Stimulated activated CD8-positive, alpha-beta memory T cell treated with anti-CD3 and anti-CD28 coated beads, Interleukin-4, amount 100 ng/mL, for 4 hours (primary cell): ENCODE measurements around the gene RPLP2.

Source experiments
- DNase-seq, 2 donors: peaks; one replicate each; pipeline ENCODE4 v3.0.0-alpha.2; 2020; ENCODE audit warnings: low read depth in 2 of 2, low spot score in 1 of 2

Gene RPLP2

DNA sequence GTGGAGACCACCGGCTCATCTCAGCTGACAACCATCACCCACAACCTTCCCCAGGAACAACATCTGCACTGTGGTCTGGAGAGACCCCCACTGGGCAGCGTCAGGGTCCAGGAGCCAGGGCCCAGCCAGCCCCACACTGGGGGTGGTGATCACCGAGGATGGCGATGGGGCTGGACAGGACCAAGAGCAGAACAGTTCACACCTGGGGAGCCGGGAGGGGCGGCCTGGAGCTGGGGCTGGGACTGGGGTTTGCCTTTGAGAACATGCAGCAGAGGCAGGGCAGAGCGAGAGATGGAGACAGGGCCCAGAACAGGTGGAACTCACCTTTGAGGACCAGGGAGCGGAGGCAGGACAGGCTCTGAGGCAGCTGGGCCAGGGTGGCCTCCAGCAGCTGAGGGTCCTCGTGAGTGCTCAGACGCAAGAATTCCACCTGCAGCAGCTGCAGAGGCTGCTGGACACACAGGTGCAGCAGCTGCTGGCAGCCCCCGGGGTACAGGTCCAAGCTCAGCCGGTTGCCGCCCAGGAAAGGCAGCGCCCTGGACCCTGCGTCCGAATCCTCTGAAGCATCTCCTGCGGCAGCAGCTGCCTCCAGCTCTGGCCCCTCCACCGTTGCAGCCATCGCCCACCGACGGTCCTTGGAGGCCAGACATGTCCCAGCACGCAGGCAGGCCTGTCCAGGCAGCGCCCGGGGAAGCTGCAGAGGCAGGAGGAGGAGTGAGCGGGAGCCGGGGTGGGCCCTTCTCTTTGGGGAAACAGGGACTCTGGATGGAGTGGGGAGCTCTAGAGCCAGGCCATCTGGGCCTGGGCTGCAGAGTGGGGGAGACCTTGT lies 5.8 kb upstream of the RPLP2 start:
- no peak for DNase-seq

DNA sequence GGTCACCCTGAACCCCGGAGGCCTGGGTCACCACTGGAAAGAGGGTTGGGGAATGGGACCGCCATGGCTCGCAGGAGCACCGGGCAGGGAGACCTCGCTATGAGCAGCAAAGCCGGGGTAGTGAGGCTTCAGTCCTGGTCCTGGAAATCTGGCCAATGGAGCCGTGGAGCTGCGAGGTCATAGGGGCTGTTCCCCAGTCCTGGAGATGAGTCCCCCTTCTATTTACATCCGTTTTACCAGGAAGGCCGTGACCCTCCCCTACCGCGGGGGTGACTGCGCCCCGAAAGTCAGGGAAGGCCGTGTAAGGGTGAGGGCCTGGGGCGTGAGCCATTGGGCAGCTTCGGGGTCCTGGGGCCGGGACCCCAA lies 5.2 kb upstream of the RPLP2 start:
- DNase-seq, result no peak

DNA sequence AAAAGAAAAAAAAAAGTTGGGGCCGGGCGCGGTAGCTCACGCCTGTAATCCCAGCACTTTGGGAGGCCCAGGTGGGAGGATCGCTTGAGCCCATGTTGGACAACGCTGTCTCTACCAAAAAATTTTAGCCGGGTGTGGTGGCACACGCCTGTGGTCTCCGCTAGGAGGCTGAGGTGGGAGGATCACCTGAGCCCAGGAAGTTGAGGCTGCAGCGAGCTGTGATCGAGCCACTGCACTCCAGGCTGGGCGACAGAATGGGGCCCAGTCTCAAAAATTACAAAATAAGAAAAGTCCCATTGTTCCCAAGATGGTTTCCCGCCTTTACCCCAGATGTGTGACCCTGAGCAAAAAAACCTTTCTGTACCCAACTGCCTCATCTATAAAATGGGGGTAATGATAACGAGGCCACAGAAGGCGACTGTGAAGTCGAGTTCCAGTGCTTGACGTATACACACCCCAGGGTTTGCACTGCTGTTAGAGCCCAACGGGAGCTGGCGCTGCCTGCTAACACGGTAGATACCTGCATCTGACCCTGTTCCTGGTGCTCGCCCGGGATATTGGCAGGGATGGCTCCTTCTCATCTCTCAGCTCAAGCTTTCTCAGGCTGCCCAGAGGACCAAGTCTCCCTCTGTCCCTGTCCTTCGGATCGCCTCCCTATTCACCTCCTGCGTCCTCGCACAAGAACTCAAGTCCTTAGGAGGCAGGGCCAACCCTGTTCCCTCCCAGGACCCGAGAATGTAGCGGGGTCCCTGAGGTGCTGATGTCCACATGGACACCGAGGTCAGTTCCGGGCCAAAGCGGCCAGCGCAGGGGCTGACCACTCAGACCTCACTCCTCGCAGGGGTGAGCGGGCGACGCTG lies 1.1 kb upstream of the RPLP2 start:
- no peak for DNase-seq

DNA sequence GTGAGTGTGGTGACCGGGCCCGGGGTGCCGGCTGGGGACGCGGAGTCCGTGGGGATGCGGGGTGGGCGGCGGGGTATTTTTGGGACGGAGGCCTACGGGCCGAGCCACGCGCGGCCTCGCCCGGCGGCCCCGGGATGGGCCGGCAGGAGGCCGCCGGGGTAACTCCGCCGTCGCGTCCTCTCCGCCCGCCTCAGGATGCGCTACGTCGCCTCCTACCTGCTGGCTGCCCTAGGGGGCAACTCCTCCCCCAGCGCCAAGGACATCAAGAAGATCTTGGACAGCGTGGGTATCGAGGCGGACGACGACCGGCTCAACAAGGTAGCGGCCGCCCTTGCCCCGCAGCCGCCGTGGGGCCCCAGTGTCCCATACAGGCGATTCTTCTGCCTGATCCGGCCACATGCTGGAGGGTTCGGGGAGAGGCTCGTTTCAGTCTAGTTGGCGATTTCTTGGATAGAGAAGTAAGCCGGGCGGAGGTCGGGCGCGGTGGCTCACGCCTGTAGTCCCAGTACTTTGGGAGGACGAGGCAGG lies 337 bp downstream of the RPLP2 start:
- DNase-seq, result no peak

DNA sequence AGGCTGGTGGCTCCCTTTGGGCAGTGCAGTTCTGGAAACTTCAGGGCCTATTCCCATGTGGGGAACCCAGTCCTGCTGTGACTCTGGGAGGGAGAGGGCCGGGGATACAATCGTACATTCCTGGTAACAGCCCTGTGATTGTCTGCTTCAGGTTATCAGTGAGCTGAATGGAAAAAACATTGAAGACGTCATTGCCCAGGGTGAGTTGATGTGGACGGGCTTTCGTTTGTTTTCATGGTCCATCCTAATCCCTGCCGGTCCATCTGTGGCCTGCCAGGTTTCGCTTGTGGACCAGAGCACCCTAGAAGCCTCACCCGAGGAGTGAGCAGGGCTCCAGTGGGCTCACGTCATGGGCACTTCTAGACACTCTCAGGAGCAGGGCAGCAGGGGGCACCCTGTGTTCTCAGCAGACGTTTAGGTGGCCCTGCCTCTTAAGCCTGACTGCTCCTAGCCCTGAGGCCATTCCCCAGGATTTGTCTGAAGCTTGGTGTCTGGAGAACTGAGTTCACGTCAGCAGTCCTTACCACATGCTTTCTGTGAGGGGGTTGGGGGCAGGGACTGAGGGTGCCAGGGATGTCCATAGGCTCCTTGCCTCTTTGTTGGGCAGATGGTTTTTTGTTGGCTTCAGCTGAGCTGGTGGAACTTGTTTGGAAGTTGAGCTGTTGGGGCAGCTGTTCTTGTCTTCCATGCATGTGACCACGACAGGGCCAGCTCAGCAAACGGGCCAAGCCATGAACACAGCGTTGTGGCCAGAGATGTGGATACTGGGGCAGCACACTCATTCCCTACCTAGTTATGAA lies 1.9 kb downstream of the RPLP2 start:
- DNase-seq, result no peak

DNA sequence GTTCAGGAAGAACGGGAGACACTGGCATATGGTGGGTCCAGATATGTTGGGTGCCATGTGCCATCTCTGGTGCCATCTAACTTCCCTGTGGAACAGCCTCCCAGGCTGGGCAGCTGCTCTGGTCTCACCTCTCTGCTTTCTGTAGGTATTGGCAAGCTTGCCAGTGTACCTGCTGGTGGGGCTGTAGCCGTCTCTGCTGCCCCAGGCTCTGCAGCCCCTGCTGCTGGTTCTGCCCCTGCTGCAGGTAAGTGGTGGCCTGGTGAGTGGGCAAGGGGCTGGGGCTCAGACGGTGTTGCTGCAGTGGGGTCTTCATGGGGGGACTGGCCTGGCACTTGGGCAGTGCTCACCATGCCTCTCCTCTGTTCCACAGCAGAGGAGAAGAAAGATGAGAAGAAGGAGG lies 2.6 kb downstream of the RPLP2 start:
- no peak for DNase-seq

DNA sequence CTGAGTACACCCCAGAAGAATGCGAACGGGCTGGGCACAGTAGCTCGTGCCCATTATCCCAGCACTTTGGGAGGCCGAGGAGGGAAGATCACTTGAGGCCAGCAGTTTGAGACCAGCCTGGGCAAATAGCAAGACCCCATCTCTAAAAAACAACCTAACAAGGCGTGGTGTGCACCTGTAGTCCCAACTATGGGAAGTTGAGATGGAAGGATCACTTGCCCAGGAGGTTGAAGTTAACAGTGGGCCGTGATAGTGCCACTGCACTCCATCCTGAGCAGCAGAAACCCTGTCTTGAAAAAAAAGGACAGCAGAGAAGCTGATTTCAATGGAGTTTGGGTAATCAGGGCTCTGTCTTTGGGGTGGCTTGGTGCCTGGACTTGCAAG lies 3.3 kb downstream of the RPLP2 start:
- DNase-seq, result no peak

DNA sequence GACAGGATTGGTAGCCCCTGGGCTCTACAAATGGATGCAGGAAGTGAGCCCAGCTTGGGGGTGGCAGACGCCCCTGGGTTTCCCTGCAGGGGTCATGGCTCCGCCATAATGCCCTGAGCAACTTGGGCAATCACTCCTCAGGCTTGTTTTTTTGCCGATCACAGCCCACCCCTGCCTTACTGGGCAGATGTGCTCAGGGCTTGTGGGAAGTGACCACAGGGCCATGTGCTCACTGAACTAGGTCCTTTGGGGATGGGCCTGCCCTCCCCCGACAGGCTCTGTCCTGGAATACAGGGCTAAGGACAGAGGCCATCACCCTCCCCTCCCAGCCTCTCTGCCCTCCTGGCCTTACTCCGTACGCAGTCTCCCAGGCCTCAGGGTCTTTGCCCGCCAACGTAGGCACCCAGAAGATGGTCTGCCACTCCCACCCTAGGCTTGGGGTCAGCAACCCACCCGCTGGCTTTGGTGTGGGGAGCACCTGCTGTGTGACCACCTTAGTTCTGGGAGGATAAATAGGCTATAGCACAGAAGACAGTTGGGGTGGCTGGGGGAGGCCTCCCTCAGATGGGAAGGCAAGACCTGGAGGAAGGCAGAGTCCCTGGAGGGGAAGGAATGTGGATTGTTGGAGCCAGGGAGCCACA lies 3.8 kb downstream of the RPLP2 start:
- DNase-seq, result no peak

DNA sequence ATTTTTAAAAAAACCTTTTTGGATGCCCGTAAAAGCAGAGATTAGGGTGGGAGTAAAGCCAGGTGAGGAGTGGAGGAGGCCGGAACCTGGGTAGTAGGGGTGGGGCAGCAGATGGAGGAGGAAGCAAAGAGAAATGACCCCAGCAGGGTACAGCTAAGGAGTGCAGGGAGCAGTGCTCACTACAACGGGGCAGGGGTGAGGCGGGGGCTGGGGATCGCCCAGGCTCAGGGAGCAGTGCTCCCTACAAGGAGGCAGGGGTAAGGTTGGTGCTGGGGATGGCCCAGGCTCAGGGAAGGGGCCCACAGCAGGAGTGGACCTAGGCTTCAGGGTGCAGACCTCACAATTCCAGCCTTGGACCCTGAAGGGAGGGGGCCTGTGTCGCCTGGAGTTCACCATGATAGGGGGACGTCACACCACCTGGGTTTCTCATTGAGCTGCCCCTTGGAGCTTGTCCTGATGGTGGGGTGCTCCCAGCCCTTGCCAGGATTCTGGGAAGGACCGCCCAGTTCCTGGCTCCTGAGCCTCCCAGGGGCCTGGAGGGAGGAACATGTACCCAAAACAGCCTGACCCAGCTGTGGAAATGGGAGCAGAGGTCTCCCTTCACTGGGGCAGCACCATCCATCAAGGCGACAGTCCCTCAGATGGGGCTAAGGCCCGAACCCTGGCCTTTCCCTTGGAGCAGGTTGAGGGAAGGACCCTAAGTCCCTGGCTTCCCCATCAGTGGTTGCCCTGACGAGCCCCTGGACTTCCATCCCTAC lies 6.1 kb downstream of the RPLP2 start:
- DNase-seq, result no peak

DNA sequence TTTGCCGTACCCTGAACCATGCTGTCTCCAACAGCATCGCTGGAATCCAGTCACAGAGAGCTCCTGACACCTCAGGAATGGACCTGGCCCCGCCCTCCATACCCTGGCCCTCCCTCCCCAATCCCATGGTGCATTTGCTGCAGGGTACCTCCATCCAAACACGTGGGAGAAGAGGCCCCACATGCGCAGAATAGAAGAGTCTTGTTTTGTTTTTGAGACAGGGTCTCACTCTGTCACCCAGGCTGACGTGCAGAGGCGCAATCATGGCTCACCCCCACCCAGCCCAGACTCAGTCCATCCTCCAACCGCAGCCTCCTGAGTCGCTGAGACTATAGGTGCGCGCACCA lies 6.6 kb downstream of the RPLP2 start:
- DNase-seq, result no peak

DNA sequence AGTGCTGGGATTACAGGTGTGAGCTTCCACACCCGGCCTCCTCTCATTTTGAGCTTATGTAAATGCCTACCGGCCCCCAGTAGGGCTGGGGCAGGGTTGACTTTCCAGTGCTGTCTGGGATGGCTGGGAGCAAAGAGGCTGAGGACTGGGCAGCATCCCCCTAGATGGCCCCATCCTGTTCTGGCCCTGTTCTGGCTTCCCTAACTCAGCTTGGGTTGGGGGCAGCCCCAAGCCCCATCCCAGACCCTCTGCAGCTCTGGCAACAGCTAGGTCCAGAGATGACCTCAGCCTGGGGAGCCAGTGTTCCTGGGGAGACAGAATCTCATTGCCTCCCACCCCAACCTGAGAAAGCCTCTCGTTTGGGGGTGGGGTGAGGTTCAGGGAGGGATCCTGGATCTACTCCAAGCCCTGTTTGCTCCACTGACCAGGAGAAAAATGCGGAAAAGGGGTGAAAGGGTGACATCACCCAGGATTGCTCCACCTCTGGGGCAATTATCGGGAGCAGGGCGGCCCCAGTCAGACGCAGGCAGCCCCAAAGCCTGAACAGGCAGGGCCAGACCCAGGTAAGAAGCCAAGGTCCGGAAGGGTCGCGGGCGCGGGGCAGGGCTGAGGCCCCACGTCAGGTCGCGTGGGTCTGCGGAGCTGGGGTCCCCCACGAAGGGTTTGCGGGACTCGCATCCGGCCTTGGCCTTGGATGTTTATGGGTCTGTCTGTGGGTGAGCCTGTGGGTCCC lies 8.8 kb downstream of the RPLP2 start, which contains the start of gene PNPLA2:
PNPLA2 (plus strand) TSS at position 519 of the 733 bp plus-strand sequence. CDS start 805 bp downstream, outside the sequence.
- no peak for DNase-seq

DNA sequence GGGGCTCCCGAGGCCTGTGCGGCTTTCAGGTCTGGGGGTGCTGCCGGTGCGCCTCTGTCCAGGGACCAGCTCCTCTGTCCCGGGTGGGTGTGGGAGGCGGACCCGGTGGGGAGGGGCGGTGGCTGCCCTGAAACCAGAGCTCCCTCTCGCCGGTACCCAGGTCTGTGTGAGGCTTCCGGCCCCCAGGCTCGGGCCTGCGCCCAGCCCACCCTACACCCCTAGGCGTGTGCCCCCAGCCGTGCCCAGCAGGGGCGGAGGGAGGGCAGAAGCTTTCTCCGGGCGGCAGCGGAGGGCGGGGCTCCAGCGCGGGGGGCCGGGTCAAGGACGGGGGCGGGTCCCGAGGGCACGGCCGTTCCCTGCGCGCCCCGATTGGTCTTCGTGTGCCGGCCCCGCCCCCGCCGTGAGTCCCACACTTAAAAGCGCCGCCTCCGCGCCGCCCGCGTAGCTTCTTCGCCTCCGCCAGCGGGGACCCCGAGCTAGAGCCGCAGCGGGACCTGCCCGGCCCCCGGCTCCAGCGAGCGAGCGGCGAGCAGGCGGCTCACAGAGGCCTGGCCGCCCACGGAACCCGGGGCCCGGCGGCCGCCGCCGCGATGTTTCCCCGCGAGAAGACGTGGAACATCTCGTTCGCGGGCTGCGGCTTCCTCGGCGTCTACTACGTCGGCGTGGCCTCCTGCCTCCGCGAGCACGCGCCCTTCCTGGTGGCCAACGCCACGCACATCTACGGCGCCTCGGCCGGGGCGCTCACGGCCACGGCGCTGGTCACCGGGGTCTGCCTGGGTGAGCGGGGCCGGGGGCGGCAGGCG lies 9.6 kb downstream of the RPLP2 start:
- DNase-seq, result peak; percentile 82 to 87

DNA sequence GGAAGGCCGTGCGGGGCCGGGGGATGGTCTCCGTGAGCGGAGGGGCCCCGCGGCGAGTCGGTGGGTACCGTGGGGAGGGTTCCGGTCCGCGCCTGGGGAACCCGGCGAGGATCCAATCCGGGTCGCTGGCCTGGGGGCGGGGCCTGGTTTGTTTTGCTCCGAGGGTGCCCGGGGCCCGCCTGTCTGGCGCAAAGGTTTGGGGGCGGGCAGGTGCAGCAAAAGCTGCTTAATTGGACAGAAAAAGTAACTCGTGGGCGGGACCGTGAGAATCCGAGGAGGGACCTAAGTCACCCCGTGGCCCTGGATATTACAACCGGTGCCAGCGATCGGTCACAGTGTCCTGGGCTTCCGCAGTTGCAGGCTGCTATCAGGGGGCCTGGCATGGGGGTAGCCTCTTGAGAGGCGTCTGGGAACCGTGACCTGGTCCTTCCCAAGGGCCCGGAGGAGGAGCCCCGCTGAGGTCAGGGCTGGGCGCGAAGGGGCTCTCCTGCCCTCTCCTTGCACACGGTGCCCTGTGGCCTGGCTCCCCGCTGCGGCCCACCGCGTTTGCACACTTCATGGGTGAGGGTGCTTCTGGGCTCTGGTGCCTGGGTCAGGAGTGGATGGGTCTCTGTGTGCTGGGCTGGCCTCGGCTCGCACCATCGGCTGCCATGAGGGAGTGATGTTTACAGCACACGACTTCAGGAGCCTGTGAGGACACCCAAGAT lies 10.3 kb downstream of the RPLP2 start:
- DNase-seq, result peak; percentile 78 to 84

DNA sequence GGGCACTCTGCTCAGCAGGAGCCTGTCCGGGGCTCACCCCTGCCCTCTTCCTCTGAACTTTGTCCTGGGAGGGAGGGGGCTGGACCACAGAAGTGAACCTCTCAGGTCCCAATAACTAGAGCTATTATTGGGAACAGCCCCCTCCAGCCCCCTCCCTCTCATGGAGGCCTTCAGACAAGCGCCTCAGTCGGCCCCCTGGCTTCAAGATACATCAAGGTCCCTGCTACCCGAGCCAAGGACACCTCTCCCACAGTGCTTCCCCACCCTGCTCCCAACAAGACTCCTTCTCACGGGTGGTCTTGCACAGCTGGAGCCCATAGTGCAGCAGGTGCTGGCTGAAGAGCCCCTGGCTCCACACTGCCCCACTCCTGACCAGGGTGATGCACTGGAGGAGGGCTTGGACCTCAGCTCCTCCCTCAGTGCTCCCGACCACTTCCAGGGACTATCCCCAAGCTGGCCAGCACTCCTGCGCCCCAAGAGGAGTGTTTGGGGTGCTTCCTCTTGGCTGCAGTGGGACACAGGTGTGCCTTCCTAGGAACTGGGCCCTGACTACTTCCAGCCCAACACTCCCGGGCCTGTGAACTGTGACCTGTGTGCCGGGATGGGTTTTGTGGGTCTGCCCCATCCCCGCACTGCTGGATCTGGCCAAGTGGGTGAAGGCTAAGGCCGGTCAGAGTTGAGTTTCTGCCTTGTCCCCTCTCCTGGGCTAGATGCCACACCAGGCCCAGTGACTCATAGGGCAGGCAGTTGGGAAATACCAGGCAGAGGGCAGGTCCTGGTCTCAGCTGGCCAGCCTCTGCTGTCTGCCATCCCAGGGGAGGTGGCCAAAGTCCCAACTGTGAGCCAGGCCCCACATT lies 11.1 kb downstream of the RPLP2 start:
- DNase-seq, result no peak

DNA sequence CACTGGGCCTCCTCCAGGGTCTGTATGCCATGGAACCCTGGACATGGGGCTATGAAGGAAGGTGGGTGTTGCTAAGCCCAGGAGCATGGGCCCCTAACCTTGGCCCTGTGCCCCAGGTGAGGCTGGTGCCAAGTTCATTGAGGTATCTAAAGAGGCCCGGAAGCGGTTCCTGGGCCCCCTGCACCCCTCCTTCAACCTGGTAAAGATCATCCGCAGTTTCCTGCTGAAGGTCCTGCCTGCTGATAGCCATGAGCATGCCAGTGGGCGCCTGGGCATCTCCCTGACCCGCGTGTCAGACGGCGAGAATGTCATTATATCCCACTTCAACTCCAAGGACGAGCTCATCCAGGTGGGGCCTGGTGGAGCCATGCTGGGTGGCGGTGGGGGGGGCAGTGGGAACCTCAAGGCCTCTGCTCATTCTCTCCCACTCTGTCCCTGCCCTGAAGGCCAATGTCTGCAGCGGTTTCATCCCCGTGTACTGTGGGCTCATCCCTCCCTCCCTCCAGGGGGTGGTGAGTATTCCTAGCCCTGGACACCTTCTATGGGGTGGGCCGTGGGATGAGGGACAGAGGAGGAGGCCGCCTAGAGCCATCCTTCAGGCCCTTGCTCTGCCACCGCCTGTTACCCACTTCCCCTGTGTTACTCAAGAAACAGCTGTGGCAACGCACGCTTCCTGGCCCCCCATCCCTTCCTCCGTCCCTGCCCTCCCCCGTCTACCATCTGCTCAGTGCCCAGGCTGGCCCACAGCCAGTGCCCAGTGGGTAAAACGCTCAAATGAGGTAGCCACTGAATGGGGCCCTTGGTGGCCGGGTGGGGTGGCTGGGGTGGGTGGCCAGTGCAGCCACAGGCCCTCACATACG lies 12.0 kb downstream of the RPLP2 start:
- no peak for DNase-seq
